Measurements from ENCODE around the gene FAM50B. TPM values are rescaled to one million over a fixed set of nuclear protein-coding genes. Genes with fewer than 3 reads are reported as not detected.

FAM50B gene
- total RNA-seq, 1 donor from 2014 or later: 3.1 TPM

- DNase-seq (ENCODE audit: low read depth): no peak
- H3K4me3 ChIP-seq (ENCODE audit: low read depth, low read length): no peak overlapping the region
- TF ChIP-seq CTCF (conservative IDR thresholded peaks at IDR 0.05; ENCODE audit: low read depth, low read length): no peak
Measured at GRCh38 chr6:3829285-3829684, 19.9 kb upstream of the FAM50B start.

GRCh38 chr6:3830806-3831205, 18.4 kb upstream of the FAM50B start:
- no peak overlapping the region for H3K4me3 ChIP-seq (ENCODE audit: low read depth, low read length)
- no peak for DNase-seq (ENCODE audit: low read depth)
- no peak for TF ChIP-seq CTCF (conservative IDR thresholded peaks at IDR 0.05; ENCODE audit: low read depth, low read length)

- DNase-seq (ENCODE audit: low read depth): no peak
- no peak overlapping the region for H3K4me3 ChIP-seq (ENCODE audit: low read depth, low read length)
- no peak for TF ChIP-seq CTCF (conservative IDR thresholded peaks at IDR 0.05; ENCODE audit: low read depth, low read length)
Measured at GRCh38 chr6:3831761-3832530, 17.2 kb upstream of the FAM50B start.

- no peak overlapping the region for H3K4me3 ChIP-seq (ENCODE audit: low read depth, low read length)
- peak; percentile 49 for TF ChIP-seq CTCF (conservative IDR thresholded peaks at IDR 0.05; ENCODE audit: low read depth, low read length)
- DNase-seq (ENCODE audit: low read depth): peak; percentile 82
Measured at GRCh38 chr6:3835055-3835731, 14.0 kb upstream of the FAM50B start.

GRCh38 chr6:3835785-3836184, 13.4 kb upstream of the FAM50B start:
- no peak for DNase-seq (ENCODE audit: low read depth)
- no peak for TF ChIP-seq CTCF (conservative IDR thresholded peaks at IDR 0.05; ENCODE audit: low read depth, low read length)
- H3K4me3 ChIP-seq (ENCODE audit: low read depth, low read length): no peak overlapping the region

GRCh38 chr6:3836566-3836965, 12.6 kb upstream of the FAM50B start:
- DNase-seq (ENCODE audit: low read depth): no peak
- TF ChIP-seq CTCF (conservative IDR thresholded peaks at IDR 0.05; ENCODE audit: low read depth, low read length): no peak
- no peak overlapping the region for H3K4me3 ChIP-seq (ENCODE audit: low read depth, low read length)

All from epithelial cell of proximal tubule (primary cell).